B cell (primary cell): ENCODE results near the gene MAML3. TPM values are rescaled to one million over a fixed set of nuclear protein-coding genes. Genes with fewer than 3 reads are reported as not detected.

Experiments
- ATAC-seq: fragments of 200-7000 bp; cut with Tn5 transposase; one replicate; pipeline ENCODE4 v1.10.0; 2021; ENCODE audit warnings: low read depth, mild to moderate bottlenecking, moderate number of reproducible peaks, moderate library complexity
- CTCF ChIA-PET: fragments of 350-600 bp; sonication (Branson Sonifier 250); formaldehyde crosslinking; loops from one replicate; lab custom pipeline; 2021; ENCODE audit warnings: antibody characterized with exemption, inconsistent platforms; lab: Charles Lee
- POLR2A ChIA-PET: fragments of 350-600 bp; sonication (Branson Sonifier 250); formaldehyde crosslinking; loops from one replicate; lab custom pipeline; 2021; ENCODE audit warnings: antibody characterized with exemption; lab: Charles Lee
- DNase-seq: peaks from one replicate; pipeline ENCODE4 v3.0.0; 2013
- H2AFZ ChIP-seq: 2 replicates; pipeline ENCODE4 v1.6.1; 2012; ENCODE audit warnings: mild to moderate bottlenecking, low read depth, low read length; ENCODE audit not compliant: insufficient read depth, poor library complexity, severe bottlenecking
- H3K27ac ChIP-seq, 2 donors: 1 replicate in 1 of 2; 2 replicates in 1 of 2; pipeline ENCODE4 v1.5.1; 2012 to 2013; ENCODE audit warnings: low read length in 2 of 2, mild to moderate bottlenecking in 2 of 2, moderate library complexity in 1 of 2
- H3K27me3 ChIP-seq, 4 experiments: fragments of 200-600 bp in 1 of 4; sonication (generic) in 1 of 4; replicated peaks in 1 of 4; 1 replicate in 2 of 4; 2 replicates in 2 of 4; pipeline versions ENCODE4 v1.6.1 to v1.7.0; 2013 to 2016; ENCODE audit warnings: low read length in 3 of 4, mild to moderate bottlenecking in 2 of 4, mixed read lengths in 1 of 4, moderate library complexity in 1 of 4; ENCODE audit not compliant: insufficient read depth in 4 of 4, control insufficient read depth in 3 of 4; ENCODE audit errors: control extremely low read depth in 1 of 4
- H3K36me3 ChIP-seq, 2 experiments: replicated peaks in 1 of 2; 1 replicate in 1 of 2; 2 replicates in 1 of 2; pipeline versions ENCODE4 v1.6.1 to v1.7.1; 2013; ENCODE audit warnings: low read length in 1 of 2; ENCODE audit not compliant: insufficient read depth in 2 of 2, control insufficient read depth in 1 of 2; ENCODE audit errors: control extremely low read depth in 1 of 2, extremely low read depth in 1 of 2
- H3K4me1 ChIP-seq, 2 donors: fragments of 200-600 bp in 1 of 2; sonication (generic) in 1 of 2; 1 replicate in 1 of 2; 2 replicates in 1 of 2; pipeline versions ENCODE4 v1.5.1 to v1.6.1; 2013 to 2017; ENCODE audit warnings: low read length in 2 of 2; ENCODE audit not compliant: control insufficient read depth in 2 of 2, insufficient read depth in 2 of 2
- H3K4me2 ChIP-seq: replicated peaks from 2 replicates; pipeline ENCODE3; 2012; ENCODE audit warnings: mild to moderate bottlenecking, low read depth, low read length; ENCODE audit not compliant: poor library complexity, severe bottlenecking
- H3K4me3 ChIP-seq, 5 experiments: fragments of 200-600 bp in 1 of 5; sonication (generic) in 1 of 5; 1 replicate in 3 of 5; 2 replicates in 2 of 5; pipeline versions ENCODE4 v1.5.1 to v1.7.0; 2011 to 2016; ENCODE audit warnings: low read length in 4 of 5, mild to moderate bottlenecking in 4 of 5, low read depth in 2 of 5, control low read depth in 1 of 5, moderate library complexity in 1 of 5; ENCODE audit not compliant: insufficient read depth in 1 of 5; ENCODE audit errors: control extremely low read depth in 1 of 5, extremely low read depth in 1 of 5
- H3K79me2 ChIP-seq: fragments of 200-600 bp; sonication (generic); one replicate; pipeline ENCODE4 v1.6.0; 2016; ENCODE audit warnings: low read length; ENCODE audit not compliant: control insufficient read depth, insufficient read depth
- H3K9ac ChIP-seq: fragments of 200-600 bp; sonication (generic); 2 replicates; pipeline ENCODE4 v1.6.1; 2017; ENCODE audit warnings: mild to moderate bottlenecking, low read length, moderate library complexity
- H3K9me3 ChIP-seq, 3 donors: one replicate each; pipeline versions ENCODE4 v1.6.1 to v1.7.1; 2013; ENCODE audit warnings: low read length in 2 of 3; ENCODE audit not compliant: control insufficient read depth in 2 of 3, insufficient read depth in 1 of 3; ENCODE audit errors: control extremely low read depth in 1 of 3
- H4K20me1 ChIP-seq: 2 replicates; pipeline ENCODE4 v1.6.0; 2012; ENCODE audit warnings: mild to moderate bottlenecking, low read length; ENCODE audit not compliant: insufficient read depth, control insufficient read depth, poor library complexity, severe bottlenecking
- H3K27ac Mint-ChIP-seq: one replicate; pipeline ENCODE4 v1.8.0; 2021; ENCODE audit warnings: mixed read lengths
- H3K27me3 Mint-ChIP-seq: one replicate; pipeline ENCODE4 v1.8.0; 2021; ENCODE audit warnings: mixed read lengths
- H3K4me1 Mint-ChIP-seq: one replicate; pipeline ENCODE4 v1.8.0; 2021; ENCODE audit warnings: mixed read lengths
- H3K4me3 Mint-ChIP-seq: one replicate; pipeline ENCODE4 v1.8.0; 2021; ENCODE audit warnings: mixed read lengths
- H3K9me3 Mint-ChIP-seq: one replicate; pipeline ENCODE4 v1.8.0; 2022; ENCODE audit warnings: mixed read lengths; ENCODE audit not compliant: insufficient read depth
- EZH2 ChIP-seq: IDR thresholded peaks from 2 replicates; pipeline ENCODE4 v1.6.1; 2012; ENCODE audit warnings: borderline replicate concordance, low read depth, mild to moderate bottlenecking, moderate library complexity, low read length; ENCODE audit not compliant: insufficient read depth, poor library complexity, severe bottlenecking
- WGBS: methylation state at CpG from one replicate; pipeline ENCODE4 v1.1.5; 2013; ENCODE audit warnings: missing lambda C conversion rate; ENCODE audit not compliant: insufficient coverage; 5-methylcytosine and 5-hydroxymethylcytosine counted together
- intact Hi-C: fragments of 100-400 bp; cut with micrococcal nuclease; formaldehyde crosslinking; loops from one replicate; pipeline ENCODE4 v1.10.0; 2022
- polyA plus RNA-seq: library from polyadenylated mRNA; depleted of rRNA; stranded (reverse); fragments of >200 nt; gene quantifications from 2 replicates; pipeline ENCODE4 v1.2.3, GENCODE V29; 2012
- total RNA-seq, 2 donors: library from RNA; stranded (reverse); fragments of 120-200 nt in 1 of 2; gene quantifications; 1 replicate in 1 of 2; 2 replicates in 1 of 2; pipeline versions ENCODE4 v1.2.3 to v1.2.4, GENCODE V29; 2013 to 2022
- TF ChIP-seq, protein P1 (sequence below): fragments of 200-600 bp; IDR thresholded peaks from one replicate; pipeline ENCODE4 v1.8.0; 2022; ENCODE audit warnings: antibody characterized with exemption, mild to moderate bottlenecking

The MAML3 gene
- total and polyA plus RNA-seq, 2 donors (not counting 1 experiment from before 2014, with no cell fraction given), result 0.94 to 5.3 TPM

DNA sequence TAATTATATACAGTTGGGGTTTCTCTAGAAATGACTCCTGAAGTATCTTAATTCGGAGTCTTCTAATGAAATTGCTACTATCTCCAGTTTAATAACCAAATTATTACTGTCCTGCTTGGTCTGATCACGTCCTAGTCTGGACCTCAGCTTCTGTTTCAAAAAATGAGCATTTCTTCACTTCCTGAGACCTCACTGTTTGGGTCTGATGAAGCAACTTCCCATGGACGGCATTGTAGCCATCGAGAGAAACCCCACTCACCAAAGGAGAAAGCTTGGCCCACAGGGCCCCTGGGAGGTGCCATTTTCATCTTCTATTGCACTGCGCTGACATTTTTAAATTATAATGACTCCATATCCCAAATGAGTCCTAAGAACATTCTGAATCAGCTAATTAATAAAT, 310.3 kb downstream of the MAML3 start:
- Histone ChIP-seq H3K4me3 (no peak overlapping the region), H4K20me1 (no peaks in the 10 kb centered on the region), H3K27me3 (peaks cover 0 to 3% (median 0%) of the 10 kb centered on the region in 4 experiments), H2AFZ (no peak overlapping the region), H3K4me2 (no peak overlapping the region), H3K36me3 (no peaks in the 10 kb centered on the region), H3K27ac (no peak overlapping the region), H3K9me3 (no peaks in the 10 kb centered on the region), H3K79me2 (no peaks in the 10 kb centered on the region), H3K9ac (no peak overlapping the region), H3K4me1 (peaks cover 0 to 4% of the 10 kb centered on the region in 2 donors)
- intact Hi-C loops, result no loop called here
- DNase-seq, result no peak
- TF ChIP-seq, protein P1, sequence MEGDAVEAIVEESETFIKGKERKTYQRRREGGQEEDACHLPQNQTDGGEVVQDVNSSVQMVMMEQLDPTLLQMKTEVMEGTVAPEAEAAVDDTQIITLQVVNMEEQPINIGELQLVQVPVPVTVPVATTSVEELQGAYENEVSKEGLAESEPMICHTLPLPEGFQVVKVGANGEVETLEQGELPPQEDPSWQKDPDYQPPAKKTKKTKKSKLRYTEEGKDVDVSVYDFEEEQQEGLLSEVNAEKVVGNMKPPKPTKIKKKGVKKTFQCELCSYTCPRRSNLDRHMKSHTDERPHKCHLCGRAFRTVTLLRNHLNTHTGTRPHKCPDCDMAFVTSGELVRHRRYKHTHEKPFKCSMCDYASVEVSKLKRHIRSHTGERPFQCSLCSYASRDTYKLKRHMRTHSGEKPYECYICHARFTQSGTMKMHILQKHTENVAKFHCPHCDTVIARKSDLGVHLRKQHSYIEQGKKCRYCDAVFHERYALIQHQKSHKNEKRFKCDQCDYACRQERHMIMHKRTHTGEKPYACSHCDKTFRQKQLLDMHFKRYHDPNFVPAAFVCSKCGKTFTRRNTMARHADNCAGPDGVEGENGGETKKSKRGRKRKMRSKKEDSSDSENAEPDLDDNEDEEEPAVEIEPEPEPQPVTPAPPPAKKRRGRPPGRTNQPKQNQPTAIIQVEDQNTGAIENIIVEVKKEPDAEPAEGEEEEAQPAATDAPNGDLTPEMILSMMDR, result no peak
- no peak for TF ChIP-seq EZH2
- WGBS, result 86% methylated on average over 3 of the region's 5 CpGs
- peaks cover 8% of the 10 kb centered on the region for H3K27me3 Mint-ChIP-seq
- H3K9me3 Mint-ChIP-seq, result no peaks in the 10 kb centered on the region
- POLR2A ChIA-PET, result no interaction called here
- H3K27ac Mint-ChIP-seq, result no peak overlapping the region
- ATAC-seq, result no peak
- H3K4me3 Mint-ChIP-seq, result no peak overlapping the region
- CTCF ChIA-PET, result no interaction called here
- peaks cover 3% of the 10 kb centered on the region for H3K4me1 Mint-ChIP-seq

DNA sequence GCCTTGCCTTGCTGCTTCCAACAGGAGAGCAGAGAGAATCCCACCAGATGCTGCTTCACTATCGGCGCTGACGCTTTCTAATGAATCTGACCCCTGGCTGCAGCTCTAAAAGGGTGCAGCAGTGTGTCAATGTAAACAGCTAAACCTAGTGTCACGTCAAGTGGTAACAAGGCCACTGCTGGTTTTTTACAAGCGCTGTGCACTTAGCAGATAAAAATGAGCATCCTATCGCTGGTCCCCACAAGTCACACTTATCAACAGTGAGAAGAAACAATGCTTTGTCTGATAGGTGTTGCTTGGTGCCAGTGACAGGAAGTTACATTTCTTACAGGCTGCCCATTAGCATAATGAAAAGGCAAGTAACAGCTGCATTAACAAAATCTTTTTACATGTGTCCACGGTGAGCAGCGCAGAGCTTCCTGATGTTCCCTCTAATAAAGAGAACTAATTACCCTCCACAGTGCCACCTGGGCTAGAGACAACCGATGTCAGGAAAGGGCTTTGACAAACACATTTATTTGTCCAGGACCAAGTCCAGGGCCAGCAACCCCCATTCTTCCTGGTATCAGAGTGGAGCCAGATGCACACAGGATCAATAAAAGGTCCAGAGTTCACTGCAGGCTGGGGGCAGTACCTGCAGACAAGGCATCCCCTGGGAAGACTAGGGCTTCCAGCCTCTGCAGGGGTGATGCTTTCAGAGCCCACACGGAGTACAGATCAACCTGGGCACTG, 312.4 kb downstream of the MAML3 start:
- DNase-seq (no peak), ATAC-seq (no peak)
- Histone ChIP-seq H3K27ac (no peak overlapping the region), H3K9me3 (no peaks in the 10 kb centered on the region), H3K4me3 (no peak overlapping the region), H3K4me1 (peaks cover 0 to 4% of the 10 kb centered on the region in 2 donors), H2AFZ (no peak overlapping the region), H3K36me3 (no peaks in the 10 kb centered on the region), H3K4me2 (no peak overlapping the region), H3K79me2 (no peaks in the 10 kb centered on the region), H4K20me1 (no peaks in the 10 kb centered on the region), H3K27me3 (peaks cover 0 to 3% (median 0%) of the 10 kb centered on the region in 4 experiments), H3K9ac (no peak overlapping the region)
- WGBS, result 64% methylated on average over 7 of the region's 10 CpGs
- Mint-ChIP-seq H3K27ac (no peak overlapping the region), H3K4me3 (no peak overlapping the region), H3K27me3 (peaks cover 3% of the 10 kb centered on the region), H3K4me1 (peaks cover 3% of the 10 kb centered on the region), H3K9me3 (no peaks in the 10 kb centered on the region)
- ChIA-PET CTCF (no interaction called here), POLR2A (no interaction called here)
- intact Hi-C loops, result no loop called here
- TF ChIP-seq EZH2, result no peak
- TF ChIP-seq, protein P1, result no peak
